ENCODE results near the gene PHLDB1. TPM values are rescaled to one million over a fixed set of nuclear protein-coding genes. Genes with fewer than 3 reads are reported as not detected.

The PHLDB1 gene
- total and polyA plus RNA-seq, 2 of the 8 experiments (the other 6 are each of a cell fraction or from before 2014, with no cell fraction given): 53.9 to 74.8 TPM

DNA sequence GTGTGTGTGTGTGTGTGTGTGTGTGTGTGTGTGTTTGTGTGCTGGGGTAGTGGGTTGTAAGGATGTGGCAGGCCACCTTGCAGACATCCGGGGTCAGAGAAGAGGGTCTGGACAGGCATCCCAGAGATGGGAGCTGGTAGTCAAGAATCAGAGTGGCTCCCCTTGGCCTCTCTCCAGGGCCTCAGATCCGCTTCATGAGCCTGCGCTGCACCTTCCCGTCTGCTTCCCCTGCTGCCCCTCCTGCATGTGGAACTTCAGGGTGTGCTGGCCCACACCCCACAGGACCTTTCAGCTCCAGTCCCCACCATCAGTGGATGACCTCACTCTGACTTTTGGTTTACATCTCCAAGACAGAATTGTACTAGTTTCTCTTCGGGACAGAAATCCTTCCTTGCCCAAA lies 40.9 kb downstream of the PHLDB1 start:
- DNase-seq (ENCODE audit: low read depth in 1 of 2, low spot score in 2 of 2) (no peak), FAIRE-seq (no peak)
- H2BK120ac ChIP-seq (replicated peaks; ENCODE audit: low read depth, low read length): no peak overlapping the region
- H2BK20ac ChIP-seq (ENCODE audit: low read length): no peak overlapping the region
- CTCF ChIA-PET (ENCODE audit: partially characterized antibody): interaction anchor here (0.6 to 19.1 kb wide), 6 partner anchors 9 to 310 kb away, joined by 3 to 435 read pairs (median 4); partner anchors contain the start of gene PHLDB1
- no peaks in the 10 kb centered on the region for H3K9me3 ChIP-seq (ENCODE audit: insufficient read depth in 2 of 2, low read depth in 1 of 2, low read length in 1 of 2)
- no peak overlapping the region for H2AFZ ChIP-seq (ENCODE audit: low read length)
- no peak overlapping the region for H3K9ac ChIP-seq (replicated peaks in 1 of 4; ENCODE audit: extremely low read depth in 1 of 4, low read depth in 3 of 4, low read length in 3 of 4)
- no peak overlapping the region for H4K91ac ChIP-seq (replicated peaks; ENCODE audit: insufficient read length, low read length)
- H4K8ac ChIP-seq (ENCODE audit: extremely low read depth, insufficient read depth, low read length): no peak overlapping the region
- H3K79me1 ChIP-seq (ENCODE audit: low read depth, low read length): no peaks in the 10 kb centered on the region; the same call in 1 of the 2 replicates
- no peak overlapping the region for H3K4ac ChIP-seq (replicated peaks; ENCODE audit: insufficient read length, low read depth, low read length)
- H2BK15ac ChIP-seq (ENCODE audit: low read length): no peak overlapping the region
- H3K4me1 ChIP-seq (replicated peaks in 1 of 4; ENCODE audit: control insufficient read depth in 3 of 4, insufficient read depth in 4 of 4, low read length in 3 of 4): no peaks in the 10 kb centered on the region
- H3K27ac ChIP-seq (ENCODE audit: low read depth, low read length): no peak overlapping the region
- no peaks in the 10 kb centered on the region for H3K79me2 ChIP-seq (ENCODE audit: control insufficient read depth in 1 of 2, insufficient read depth in 2 of 2, low read length in 2 of 2)
- H3K4me3 ChIP-seq (ENCODE audit: extremely low read depth in 1 of 4, insufficient read depth in 2 of 4, low read depth in 3 of 4, low read length in 4 of 4): no peak overlapping the region
- no peak overlapping the region for H2BK5ac ChIP-seq (ENCODE audit: low read depth, low read length)
- H2AK5ac ChIP-seq (ENCODE audit: low read depth, low read length): no peak overlapping the region
- 92% methylated on average over 5 of the region's 5 CpGs; no CpG with 5 or more reads in 1 of the 2 experiments for WGBS, 2 experiments (ENCODE audit: extremely low coverage in 1 of 2, insufficient coverage in 1 of 2, insufficient read length in 1 of 2, insufficient replicate concordance in 2 of 2, low coverage in 1 of 2, low lambda C conversion rate in 2 of 2, missing lambda C conversion rate in 1 of 2)
- peaks cover 0 to 9% of the 10 kb centered on the region in 2 experiments for H4K20me1 ChIP-seq (replicated peaks in 1 of 2; ENCODE audit: control insufficient read depth in 1 of 2, insufficient read depth in 2 of 2, low read length in 2 of 2)
- H3K23ac ChIP-seq (ENCODE audit: insufficient read length): no peak overlapping the region
- no peak overlapping the region for H3K56ac ChIP-seq (replicated peaks; ENCODE audit: insufficient read length, low read depth, low read length)
- H2BK12ac ChIP-seq (ENCODE audit: low read depth, low read length): no peak overlapping the region
- no peaks in the 10 kb centered on the region for H3K27me3 ChIP-seq (replicated peaks in 1 of 4; ENCODE audit: control insufficient read depth in 3 of 4, extremely low read depth in 1 of 4, insufficient read depth in 3 of 4, low read length in 3 of 4)
- H3K14ac ChIP-seq (ENCODE audit: insufficient read length): no peak overlapping the region
- H3K4me2 ChIP-seq (ENCODE audit: insufficient read depth in 1 of 2, low read depth in 2 of 2, low read length in 2 of 2): no peak overlapping the region
- no peaks in the 10 kb centered on the region for H3K23me2 ChIP-seq (ENCODE audit: low read depth, low read length)
- H3K36me3 ChIP-seq (ENCODE audit: control insufficient read depth in 2 of 4, insufficient read depth in 4 of 4, low read length in 3 of 4): peaks cover 24 to 72% (median 55%) of the 10 kb centered on the region in 4 experiments; a peak in 7 of 8 replicates
- no peak overlapping the region for H4K5ac ChIP-seq (ENCODE audit: insufficient read length, low read depth, low read length)
- no peak overlapping the region for H3K18ac ChIP-seq (ENCODE audit: extremely low read depth, low read length)
- POLR2A ChIA-PET (ENCODE audit: partially characterized antibody): interaction anchor here (0.6 to 25.8 kb wide), 4 partner anchors 10 to 94 kb away, joined by 4 to 574 read pairs (median 171); partner anchors contain the start of gene PHLDB1
- TF ChIP-seq MAFK (IDR thresholded peaks at IDR 0.05; ENCODE audit: low read depth, low read length): no peak

Data from H1 (cell line).